HepG2 (cell line): ENCODE results near the gene DDX6. TPM values are rescaled to one million over a fixed set of nuclear protein-coding genes. Genes with fewer than 3 reads are reported as not detected.

Experiments used
- ATAC-seq: fragments of 200-7000 bp; cut with Tn5 transposase; 3 replicates; pipeline ENCODE4 v1.9.1; 2020; ENCODE audit warnings: mild to moderate bottlenecking, moderate library complexity
- BruUV-seq: library from RNA; stranded (reverse); fragments of 400-500 nt; replicated peaks from 2 replicates; lab custom pipeline; 2021; lab: Mats Ljungman, UMichigan
- CTCF ChIA-PET: fragments of 300-600 bp; formaldehyde crosslinking; extraction: SDS; loops from one replicate; lab custom pipeline; 2021; ENCODE audit warnings: low total read pairs, inconsistent platforms, low intra/inter-chr PET ratio; lab: Yijun Ruan, JAX
- POLR2A ChIA-PET: fragments of 350-600 bp; sonication (Branson Sonifier 250); formaldehyde crosslinking; loops from one replicate; lab custom pipeline; 2020; ENCODE audit warnings: antibody characterized with exemption, inconsistent platforms; lab: Yijun Ruan, JAX
- DNase-seq: peaks from one replicate; pipeline ENCODE4 v3.0.0-alpha.2; 2015; ENCODE audit warnings: low spot score
- FAIRE-seq: peaks from 3 replicates; lab custom pipeline; 2011; peaks lifted over from hg19 to GRCh38; lab: Jason Lieb, UNC
- H2AFZ ChIP-seq: one replicate; pipeline ENCODE4 v1.6.1; 2011; ENCODE audit warnings: low read length, inconsistent platforms
- H3K27ac ChIP-seq: fragments of 300-600 bp; 3 replicates; pipeline ENCODE4 v1.8.0; 2011; ENCODE audit warnings: mixed run types, mild to moderate bottlenecking, mixed read lengths, low read length, inconsistent platforms; ENCODE audit not compliant: insufficient read depth; ENCODE audit errors: extremely low read length
- H3K27me3 ChIP-seq, 2 experiments: fragments of 200-600 bp in 1 of 2; 2 replicates in 1 of 2; 3 replicates in 1 of 2; pipeline versions ENCODE4 v1.6.0 to v1.8.0; 2011; ENCODE audit warnings: low read length in 2 of 2, mild to moderate bottlenecking in 2 of 2, moderate library complexity in 2 of 2, inconsistent platforms in 1 of 2; ENCODE audit not compliant: insufficient read depth in 2 of 2, control insufficient read depth in 1 of 2
- H3K36me3 ChIP-seq, 2 experiments: fragments of 200-600 bp in 1 of 2; replicated peaks in 1 of 2; 2 replicates in 1 of 2; 3 replicates in 1 of 2; pipeline versions ENCODE4 v1.5.1 to v1.8.0; 2011; ENCODE audit warnings: low read length in 2 of 2, inconsistent platforms in 1 of 2; ENCODE audit not compliant: insufficient read depth in 2 of 2, control insufficient read depth in 1 of 2
- H3K4me1 ChIP-seq: 2 replicates; pipeline ENCODE4 v1.5.1; 2012; ENCODE audit warnings: low read length, inconsistent platforms; ENCODE audit not compliant: insufficient read depth
- H3K4me2 ChIP-seq: 2 replicates; pipeline ENCODE4 v1.6.0; 2011; ENCODE audit warnings: low read depth, low read length, inconsistent platforms
- H3K4me3 ChIP-seq, 3 experiments: fragments of 200-600 bp in 1 of 3; sonication (generic), shearing (Covaris generic) in 1 of 3; replicated peaks in 1 of 3; 2 replicates each; pipeline ENCODE4 v1.5.1; 2011 to 2016; ENCODE audit warnings: low read length in 3 of 3, inconsistent platforms in 2 of 3, low read depth in 2 of 3, mild to moderate bottlenecking in 2 of 3, control low read depth in 1 of 3, mixed read lengths in 1 of 3; ENCODE audit not compliant: insufficient read depth in 1 of 3
- H3K79me2 ChIP-seq: one replicate; pipeline ENCODE4 v1.6.1; 2011; ENCODE audit warnings: low read length, inconsistent platforms; ENCODE audit not compliant: insufficient read depth
- H3K9ac ChIP-seq: 2 replicates; pipeline ENCODE4 v1.6.0; 2011; ENCODE audit warnings: mild to moderate bottlenecking, low read depth, low read length, inconsistent platforms; ENCODE audit not compliant: insufficient read depth
- H3K9me3 ChIP-seq: 2 replicates; pipeline ENCODE4 v1.5.1; 2012; ENCODE audit warnings: mild to moderate bottlenecking, low read length
- H4K20me1 ChIP-seq: 2 replicates; pipeline ENCODE4 v1.6.0; 2011; ENCODE audit warnings: inconsistent platforms, mild to moderate bottlenecking, low read length, moderate library complexity; ENCODE audit not compliant: insufficient read depth
- NFRKB ChIP-seq: fragments of 450-650 bp; IDR thresholded peaks from 2 replicates; pipeline ENCODE4 v1.6.1; 2017
- TEAD3 ChIP-seq: optimal IDR thresholded peaks from 2 replicates; pipeline ENCODE3; 2016; ENCODE audit warnings: borderline replicate concordance
- ZFY ChIP-seq: sonication (generic); formaldehyde crosslinking; IDR thresholded peaks from 2 replicates; pipeline ENCODE4 v1.4.0; 2020; ENCODE audit warnings: missing genetic modification reagents
- ZNF138 ChIP-seq: sonication (generic); formaldehyde crosslinking; IDR thresholded peaks from 2 replicates; pipeline ENCODE4 v1.5.0; 2020; ENCODE audit warnings: mild to moderate bottlenecking, low read depth, missing genetic modification reagents
- ZNF235 ChIP-seq: sonication (generic); formaldehyde crosslinking; IDR thresholded peaks from 2 replicates; pipeline ENCODE4 v1.8.1; 2023; ENCODE audit warnings: mild to moderate bottlenecking, missing genetic modification reagents, borderline replicate concordance
- ZNF24 ChIP-seq: fragments of 450-650 bp; IDR thresholded peaks from 2 replicates; pipeline ENCODE4 v1.6.1; 2017; ENCODE audit warnings: antibody characterized with exemption, mild to moderate bottlenecking
- ZZZ3 ChIP-seq: sonication (generic); formaldehyde crosslinking; IDR thresholded peaks from 2 replicates; pipeline ENCODE4 v1.4.0; 2020; ENCODE audit warnings: missing genetic modification reagents, mild to moderate bottlenecking, borderline replicate concordance
- WGBS: methylation state at CpG from one replicate; pipeline ENCODE4 v1.1.6; 2017; ENCODE audit warnings: low lambda C conversion rate; 5-methylcytosine and 5-hydroxymethylcytosine counted together
- in situ Hi-C: cut with HindIII; loops from 2 replicates; pipeline ENCODE4 v1.10.0; 2017; ENCODE audit warnings: low pct_unique_long_range_greater_than_20kb; ENCODE audit not compliant: extremely low pct_ligation_motif_present
- intact Hi-C: fragments of 100-400 bp; cut with micrococcal nuclease; formaldehyde crosslinking; loops from one replicate; pipeline ENCODE4 v1.10.0; 2022; ENCODE audit not compliant: unreplicated experiment
- polyA plus RNA-seq, 8 experiments: library from polyadenylated mRNA; depleted of rRNA in 3 of 8; stranded (reverse) in 7 of 8; unstranded in 1 of 8; fragments of >200 nt; fragmentation: Illumina TruSeq in 4 of 8; extraction: Trizol in 4 of 8; gene quantifications; 2 replicates each; pipeline versions ENCODE4 v1.2.1 to v1.2.3, GENCODE V29; 2011 to 2016; ENCODE audit warnings: low read depth in 4 of 8, missing spikeins in 1 of 8, mixed read lengths in 1 of 8; ENCODE audit not compliant: insufficient read depth in 1 of 8
- total RNA-seq, 5 experiments: library from RNA; depleted of rRNA; stranded (reverse); fragments of >200 nt; fragmentation: Illumina TruSeq; extraction: Trizol; gene quantifications; 2 replicates each; pipeline ENCODE4 v1.2.3, GENCODE V29; 2016; ENCODE audit warnings: low read depth in 1 of 5
- TF ChIP-seq, protein P1 (sequence below): sonication (generic); formaldehyde crosslinking; IDR thresholded peaks from 2 replicates; pipeline ENCODE4 v1.5.0; 2020; ENCODE audit warnings: mild to moderate bottlenecking, missing genetic modification reagents, moderate library complexity
- TF ChIP-seq, protein P2 (sequence below): sonication (generic); formaldehyde crosslinking; IDR thresholded peaks from 2 replicates; pipeline ENCODE4 v1.5.1; 2020; ENCODE audit warnings: mild to moderate bottlenecking, missing genetic modification reagents, borderline replicate concordance
- TF ChIP-seq, protein P3 (sequence below): sonication (generic); formaldehyde crosslinking; IDR thresholded peaks from 2 replicates; pipeline ENCODE4 v1.5.1; 2020; ENCODE audit warnings: missing genetic modification reagents, mild to moderate bottlenecking, borderline replicate concordance
- TF ChIP-seq, protein P4 (sequence below), 2 experiments: sonication (generic) in 1 of 2; formaldehyde crosslinking in 1 of 2; IDR thresholded peaks; 2 replicates each; pipeline versions ENCODE4 v1.4.0 to v1.6.1; 2018 to 2020; ENCODE audit warnings: missing genetic modification reagents in 2 of 2, borderline replicate concordance in 1 of 2, low read depth in 1 of 2, mild to moderate bottlenecking in 1 of 2, missing biosample characterization in 1 of 2

Gene DDX6
- total and polyA plus RNA-seq, 2 of the 13 experiments (the other 11 are each of a cell fraction or from before 2014, with no cell fraction given): 20.9 to 59.2 TPM

DNA sequence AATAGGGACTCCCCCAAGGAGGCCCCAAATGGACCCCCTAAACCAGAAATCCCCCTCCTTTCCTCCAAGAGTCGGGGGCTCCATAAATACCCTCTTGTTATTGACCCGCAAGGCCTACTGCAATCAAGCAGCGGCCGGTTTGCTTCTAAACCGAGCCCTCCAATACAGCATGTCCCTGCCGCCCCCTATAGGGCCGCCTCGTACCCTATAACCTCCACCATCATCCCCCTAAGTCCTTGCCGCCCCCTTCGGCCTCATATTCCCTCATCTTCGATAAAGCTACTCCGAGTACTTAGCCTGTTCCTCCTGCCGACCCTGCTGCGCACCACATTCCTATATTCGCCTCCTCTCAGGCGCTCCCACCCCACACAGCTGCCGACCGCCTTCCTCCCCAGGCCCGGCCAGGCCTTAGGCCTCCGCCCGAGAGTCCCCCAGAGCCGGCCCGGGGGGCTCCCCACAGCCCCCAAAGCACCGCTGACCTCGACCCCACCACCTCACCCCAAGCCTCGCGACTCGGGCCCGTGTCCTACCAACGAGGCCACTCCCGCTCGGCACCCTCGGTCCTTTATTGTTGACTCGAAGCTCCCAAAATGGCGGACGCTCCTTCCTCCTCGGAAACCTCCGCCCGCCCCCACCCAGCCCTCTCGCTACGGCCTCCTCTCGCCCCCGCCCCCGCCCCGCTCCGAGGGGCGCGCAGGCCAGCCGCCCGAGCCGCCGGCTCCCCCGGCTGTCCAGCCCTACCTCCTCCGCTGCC is 430 bp downstream of the DDX6 start:
- no peak overlapping the region for H2AFZ ChIP-seq
- no peaks in the 10 kb centered on the region for H3K9me3 ChIP-seq
- ATAC-seq: peak; percentile 54
- in situ Hi-C loops (no loop called here), intact Hi-C loops (loop anchor here (1.0 kb wide), 1 partner anchor 100 kb away; no protein-coding TSS in a partner anchor)
- DNase-seq: peak; percentile 59
- H3K9ac ChIP-seq: peak overlapping the region; percentile 100
- WGBS: 1% methylated on average over 42 of the region's 54 CpGs
- ChIA-PET CTCF (no interaction called here), POLR2A (interaction anchor here (0.6 to 3.9 kb wide), 26 partner anchors 10 to 378 kb away, joined by 3 to 35 read pairs (median 4); partner anchors contain the start of genes CXCR5, NLRX1 and VPS11)
- H3K27ac ChIP-seq: peak overlapping the region; percentile 99
- H3K79me2 ChIP-seq: peaks cover 55% of the 10 kb centered on the region
- no TSS peak for BruUV-seq
- FAIRE-seq: no peak
- H3K27me3 ChIP-seq: no peaks in the 10 kb centered on the region; a peak in 2 of 5 replicates
- peak overlapping the region; percentile 91 to 98 (median 97) for H3K4me3 ChIP-seq
- H4K20me1 ChIP-seq: peaks cover 40% of the 10 kb centered on the region
- H3K36me3 ChIP-seq: peaks cover 0 to 12% of the 10 kb centered on the region in 2 experiments; a peak in 2 of 5 replicates
- H3K4me1 ChIP-seq: peaks cover 42% of the 10 kb centered on the region
- peak overlapping the region; percentile 84 for H3K4me2 ChIP-seq
- no peak for TF ChIP-seq ZNF24
- TF ChIP-seq ZZZ3 (CRISPR knock-in tag): no peak
- peak; percentile 78; the same call in 1 of the 2 replicates for TF ChIP-seq ZNF138 (CRISPR knock-in tag)
- peak; percentile 30; the same call in 1 of the 2 replicates for TF ChIP-seq NFRKB
- TF ChIP-seq ZFY (CRISPR knock-in tag): peak; percentile 93
- TF ChIP-seq, protein P1, sequence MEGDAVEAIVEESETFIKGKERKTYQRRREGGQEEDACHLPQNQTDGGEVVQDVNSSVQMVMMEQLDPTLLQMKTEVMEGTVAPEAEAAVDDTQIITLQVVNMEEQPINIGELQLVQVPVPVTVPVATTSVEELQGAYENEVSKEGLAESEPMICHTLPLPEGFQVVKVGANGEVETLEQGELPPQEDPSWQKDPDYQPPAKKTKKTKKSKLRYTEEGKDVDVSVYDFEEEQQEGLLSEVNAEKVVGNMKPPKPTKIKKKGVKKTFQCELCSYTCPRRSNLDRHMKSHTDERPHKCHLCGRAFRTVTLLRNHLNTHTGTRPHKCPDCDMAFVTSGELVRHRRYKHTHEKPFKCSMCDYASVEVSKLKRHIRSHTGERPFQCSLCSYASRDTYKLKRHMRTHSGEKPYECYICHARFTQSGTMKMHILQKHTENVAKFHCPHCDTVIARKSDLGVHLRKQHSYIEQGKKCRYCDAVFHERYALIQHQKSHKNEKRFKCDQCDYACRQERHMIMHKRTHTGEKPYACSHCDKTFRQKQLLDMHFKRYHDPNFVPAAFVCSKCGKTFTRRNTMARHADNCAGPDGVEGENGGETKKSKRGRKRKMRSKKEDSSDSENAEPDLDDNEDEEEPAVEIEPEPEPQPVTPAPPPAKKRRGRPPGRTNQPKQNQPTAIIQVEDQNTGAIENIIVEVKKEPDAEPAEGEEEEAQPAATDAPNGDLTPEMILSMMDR (CRISPR knock-in tag): peak; percentile 71
- TF ChIP-seq, protein P2, sequence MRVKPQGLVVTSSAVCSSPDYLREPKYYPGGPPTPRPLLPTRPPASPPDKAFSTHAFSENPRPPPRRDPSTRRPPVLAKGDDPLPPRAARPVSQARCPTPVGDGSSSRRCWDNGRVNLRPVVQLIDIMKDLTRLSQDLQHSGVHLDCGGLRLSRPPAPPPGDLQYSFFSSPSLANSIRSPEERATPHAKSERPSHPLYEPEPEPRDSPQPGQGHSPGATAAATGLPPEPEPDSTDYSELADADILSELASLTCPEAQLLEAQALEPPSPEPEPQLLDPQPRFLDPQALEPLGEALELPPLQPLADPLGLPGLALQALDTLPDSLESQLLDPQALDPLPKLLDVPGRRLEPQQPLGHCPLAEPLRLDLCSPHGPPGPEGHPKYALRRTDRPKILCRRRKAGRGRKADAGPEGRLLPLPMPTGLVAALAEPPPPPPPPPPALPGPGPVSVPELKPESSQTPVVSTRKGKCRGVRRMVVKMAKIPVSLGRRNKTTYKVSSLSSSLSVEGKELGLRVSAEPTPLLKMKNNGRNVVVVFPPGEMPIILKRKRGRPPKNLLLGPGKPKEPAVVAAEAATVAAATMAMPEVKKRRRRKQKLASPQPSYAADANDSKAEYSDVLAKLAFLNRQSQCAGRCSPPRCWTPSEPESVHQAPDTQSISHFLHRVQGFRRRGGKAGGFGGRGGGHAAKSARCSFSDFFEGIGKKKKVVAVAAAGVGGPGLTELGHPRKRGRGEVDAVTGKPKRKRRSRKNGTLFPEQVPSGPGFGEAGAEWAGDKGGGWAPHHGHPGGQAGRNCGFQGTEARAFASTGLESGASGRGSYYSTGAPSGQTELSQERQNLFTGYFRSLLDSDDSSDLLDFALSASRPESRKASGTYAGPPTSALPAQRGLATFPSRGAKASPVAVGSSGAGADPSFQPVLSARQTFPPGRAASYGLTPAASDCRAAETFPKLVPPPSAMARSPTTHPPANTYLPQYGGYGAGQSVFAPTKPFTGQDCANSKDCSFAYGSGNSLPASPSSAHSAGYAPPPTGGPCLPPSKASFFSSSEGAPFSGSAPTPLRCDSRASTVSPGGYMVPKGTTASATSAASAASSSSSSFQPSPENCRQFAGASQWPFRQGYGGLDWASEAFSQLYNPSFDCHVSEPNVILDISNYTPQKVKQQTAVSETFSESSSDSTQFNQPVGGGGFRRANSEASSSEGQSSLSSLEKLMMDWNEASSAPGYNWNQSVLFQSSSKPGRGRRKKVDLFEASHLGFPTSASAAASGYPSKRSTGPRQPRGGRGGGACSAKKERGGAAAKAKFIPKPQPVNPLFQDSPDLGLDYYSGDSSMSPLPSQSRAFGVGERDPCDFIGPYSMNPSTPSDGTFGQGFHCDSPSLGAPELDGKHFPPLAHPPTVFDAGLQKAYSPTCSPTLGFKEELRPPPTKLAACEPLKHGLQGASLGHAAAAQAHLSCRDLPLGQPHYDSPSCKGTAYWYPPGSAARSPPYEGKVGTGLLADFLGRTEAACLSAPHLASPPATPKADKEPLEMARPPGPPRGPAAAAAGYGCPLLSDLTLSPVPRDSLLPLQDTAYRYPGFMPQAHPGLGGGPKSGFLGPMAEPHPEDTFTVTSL (CRISPR knock-in tag): 0 out of 2 replicates have a peak, but pooled peaks have one; percentile 30
- no peak for TF ChIP-seq TEAD3 (CRISPR knock-in tag)
- TF ChIP-seq, protein P3, sequence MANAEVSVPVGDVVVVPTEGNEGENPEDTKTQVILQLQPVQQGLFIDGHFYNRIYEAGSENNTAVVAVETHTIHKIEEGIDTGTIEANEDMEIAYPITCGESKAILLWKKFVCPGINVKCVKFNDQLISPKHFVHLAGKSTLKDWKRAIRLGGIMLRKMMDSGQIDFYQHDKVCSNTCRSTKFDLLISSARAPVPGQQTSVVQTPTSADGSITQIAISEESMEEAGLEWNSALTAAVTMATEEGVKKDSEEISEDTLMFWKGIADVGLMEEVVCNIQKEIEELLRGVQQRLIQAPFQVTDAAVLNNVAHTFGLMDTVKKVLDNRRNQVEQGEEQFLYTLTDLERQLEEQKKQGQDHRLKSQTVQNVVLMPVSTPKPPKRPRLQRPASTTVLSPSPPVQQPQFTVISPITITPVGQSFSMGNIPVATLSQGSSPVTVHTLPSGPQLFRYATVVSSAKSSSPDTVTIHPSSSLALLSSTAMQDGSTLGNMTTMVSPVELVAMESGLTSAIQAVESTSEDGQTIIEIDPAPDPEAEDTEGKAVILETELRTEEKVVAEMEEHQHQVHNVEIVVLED (CRISPR knock-in tag): no peak
- TF ChIP-seq, protein P4, sequence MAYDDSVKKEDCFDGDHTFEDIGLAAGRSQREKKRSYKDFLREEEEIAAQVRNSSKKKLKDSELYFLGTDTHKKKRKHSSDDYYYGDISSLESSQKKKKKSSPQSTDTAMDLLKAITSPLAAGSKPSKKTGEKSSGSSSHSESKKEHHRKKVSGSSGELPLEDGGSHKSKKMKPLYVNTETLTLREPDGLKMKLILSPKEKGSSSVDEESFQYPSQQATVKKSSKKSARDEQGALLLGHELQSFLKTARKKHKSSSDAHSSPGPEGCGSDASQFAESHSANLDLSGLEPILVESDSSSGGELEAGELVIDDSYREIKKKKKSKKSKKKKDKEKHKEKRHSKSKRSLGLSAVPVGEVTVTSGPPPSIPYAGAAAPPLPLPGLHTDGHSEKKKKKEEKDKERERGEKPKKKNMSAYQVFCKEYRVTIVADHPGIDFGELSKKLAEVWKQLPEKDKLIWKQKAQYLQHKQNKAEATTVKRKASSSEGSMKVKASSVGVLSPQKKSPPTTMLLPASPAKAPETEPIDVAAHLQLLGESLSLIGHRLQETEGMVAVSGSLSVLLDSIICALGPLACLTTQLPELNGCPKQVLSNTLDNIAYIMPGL (CRISPR knock-in tag; IDR thresholded peaks at IDR 0.05; ENCODE audit: borderline replicate concordance in 1 of 2, low read depth in 1 of 2): peak; percentile 85 to 86; a peak in 3 of 4 replicates
- TF ChIP-seq ZNF235: no peak
